ENCODE data around the gene THAP11.
"Not testable (repeated sequence)": the region's sequence is repeated elsewhere in the genome, so short reads cannot be mapped to it uniquely, and the experiment has no call there.

THAP11 gene

GRCh38 chr16:67862623-67863583 is 20.8 kb downstream of the THAP11 start:
- DNase-seq, result peak in 3 of 14 donors; percentile 15 to 95 (median 15)

- DNase-seq, result not testable (repeated sequence)
Measured at GRCh38 chr16:67864044-67864443, 21.9 kb downstream of the THAP11 start.

- DNase-seq, result no peak
Measured at GRCh38 chr16:67864594-67864993, 22.5 kb downstream of the THAP11 start.

GRCh38 chr16:67865318-67865717 is 23.2 kb downstream of the THAP11 start:
- DNase-seq, result no peak

- no peak for DNase-seq
Measured at GRCh38 chr16:67868290-67868689, 26.2 kb downstream of the THAP11 start.

GRCh38 chr16:67869653-67870052 is 27.5 kb downstream of the THAP11 start:
- DNase-seq, result no peak

- DNase-seq, result no peak
Measured at GRCh38 chr16:67871256-67871655, 29.1 kb downstream of the THAP11 start.

- DNase-seq, result no peak
Measured at GRCh38 chr16:67872131-67872630, 30.1 kb downstream of the THAP11 start.

GRCh38 chr16:67872631-67873434 is 30.7 kb downstream of the THAP11 start, which contains the start of gene EDC4:
EDC4 (plus strand) TSS chr16:67873052; CDS start chr16:67873262, 210 bp downstream.
- peak in 13 of 14 donors; percentile 5 to 82 (median 60) for DNase-seq

- peak in 2 of 14 donors; percentile 6 to 20 for DNase-seq
Measured at GRCh38 chr16:67873435-67874370, 31.6 kb downstream of the THAP11 start.

GRCh38 chr16:67874372-67874771 is 32.3 kb downstream of the THAP11 start:
- DNase-seq, result no peak

- DNase-seq, result no peak
Measured at GRCh38 chr16:67877064-67877463, 34.9 kb downstream of the THAP11 start.

- no peak for DNase-seq
Measured at GRCh38 chr16:67878232-67878631, 36.1 kb downstream of the THAP11 start.

GRCh38 chr16:67878846-67879245 is 36.7 kb downstream of the THAP11 start:
- no peak for DNase-seq

GRCh38 chr16:67879462-67879861 is 37.3 kb downstream of the THAP11 start:
- DNase-seq, result no peak

- no peak for DNase-seq
Measured at GRCh38 chr16:67879936-67880335, 37.8 kb downstream of the THAP11 start.

GRCh38 chr16:67880584-67880983 is 38.5 kb downstream of the THAP11 start:
- peak in 1 of 14 donors; percentile 7 for DNase-seq

- peak in 10 of 14 donors; percentile 20 to 85 (median 57) for DNase-seq
Measured at GRCh38 chr16:67881621-67882161, 39.6 kb downstream of the THAP11 start.

- DNase-seq, result peak in 13 of 14 donors; percentile 9 to 89 (median 67)
Measured at GRCh38 chr16:67882374-67883145, 40.4 kb downstream of the THAP11 start.

GRCh38 chr16:67883146-67883871 is 41.2 kb downstream of the THAP11 start:
- no peak for DNase-seq

All from C1 segment of cervical spinal cord (tissue), 14 donors.